Right kidney (tissue), 1 donor: Measurements from ENCODE around the gene FAM168B.

ENCODE experiments used
- DNase-seq: peaks from one replicate; pipeline ENCODE4 v3.0.0-alpha.2; 2016

The FAM168B gene

GRCh38 chr2:131040661-131041401 lies 52.4 kb downstream of the FAM168B start:
- DNase-seq, result peak; percentile 32

GRCh38 chr2:131039908-131040660 lies 53.2 kb downstream of the FAM168B start:
- DNase-seq, result peak; percentile 57

- DNase-seq, result no peak
Measured at GRCh38 chr2:131039535-131039907, 53.7 kb downstream of the FAM168B start.

GRCh38 chr2:131039101-131039440 lies 54.2 kb downstream of the FAM168B start:
- no peak for DNase-seq

GRCh38 chr2:131038258-131039100 lies 54.8 kb downstream of the FAM168B start:
- no peak for DNase-seq

GRCh38 chr2:131037398-131038257 lies 55.6 kb downstream of the FAM168B start:
- DNase-seq, result no peak

- no peak for DNase-seq
Measured at GRCh38 chr2:131036696-131037397, 56.4 kb downstream of the FAM168B start.

GRCh38 chr2:131036269-131036668 lies 57.0 kb downstream of the FAM168B start:
- no peak for DNase-seq

GRCh38 chr2:131035826-131036231 lies 57.4 kb downstream of the FAM168B start:
- DNase-seq, result peak; percentile 32

GRCh38 chr2:131035112-131035825 lies 58.0 kb downstream of the FAM168B start:
- DNase-seq, result peak; percentile 57

GRCh38 chr2:131034122-131035051 lies 58.9 kb downstream of the FAM168B start:
- DNase-seq, result peak; percentile 52

GRCh38 chr2:131033786-131034121 lies 59.5 kb downstream of the FAM168B start:
- DNase-seq, result no peak

GRCh38 chr2:131032393-131032836 lies 60.8 kb downstream of the FAM168B start:
- no peak for DNase-seq

- DNase-seq, result no peak
Measured at GRCh38 chr2:131031875-131032274, 61.4 kb downstream of the FAM168B start.

GRCh38 chr2:131031431-131031841 lies 61.8 kb downstream of the FAM168B start:
- DNase-seq, result no peak

GRCh38 chr2:131030478-131030971 lies 62.7 kb downstream of the FAM168B start:
- no peak for DNase-seq

GRCh38 chr2:131029812-131030211 lies 63.4 kb downstream of the FAM168B start:
- DNase-seq, result no peak

GRCh38 chr2:131027566-131028528 lies 65.4 kb downstream of the FAM168B start:
- no peak for DNase-seq
